HepG2 (cell line): ENCODE data around the gene TUBB3. TPM values are rescaled to one million over a fixed set of nuclear protein-coding genes. Genes with fewer than 3 reads are reported as not detected.

Experiments
- polyA plus RNA-seq, 8 experiments: library from polyadenylated mRNA; depleted of rRNA in 3 of 8; stranded (reverse) in 7 of 8; unstranded in 1 of 8; fragments of >200 nt; fragmentation: Illumina TruSeq in 4 of 8; extraction: Trizol in 4 of 8; gene quantifications; 2 replicates each; pipeline versions ENCODE4 v1.2.1 to v1.2.3, GENCODE V29; 2011 to 2016; ENCODE audit warnings: low read depth in 4 of 8, missing spikeins in 1 of 8, mixed read lengths in 1 of 8; ENCODE audit not compliant: insufficient read depth in 1 of 8
- total RNA-seq, 5 experiments: library from RNA; depleted of rRNA; stranded (reverse); fragments of >200 nt; fragmentation: Illumina TruSeq; extraction: Trizol; gene quantifications; 2 replicates each; pipeline ENCODE4 v1.2.3, GENCODE V29; 2016; ENCODE audit warnings: low read depth in 1 of 5

The TUBB3 gene
- total and polyA plus RNA-seq, 2 of the 13 experiments (the other 11 are each of a cell fraction or from before 2014, with no cell fraction given): 110 to 185 TPM

Other genes with a start within 250 kb of the TUBB3 start
- gene CDK10, start 236.7 kb upstream of the TUBB3 start, total RNA-seq (2016; rRNA removed; fragmentation: Illumina TruSeq; extraction: Trizol): 1.2 and 2.5 TPM in 2 replicates
- gene CDK10, start 236.7 kb upstream of the TUBB3 start, polyA plus RNA-seq (2011; rRNA removed): 3.9 and 4.3 TPM in 2 replicates
- 17.0 and 20.7 TPM in 2 replicates for gene SPATA2L, start 221.6 kb upstream of the TUBB3 start, total RNA-seq (2016; rRNA removed; fragmentation: Illumina TruSeq; extraction: Trizol)
- gene SPATA2L, start 221.6 kb upstream of the TUBB3 start, polyA plus RNA-seq (2011; rRNA removed): 9.1 and 11.8 TPM in 2 replicates
- gene VPS9D1, start 202.4 kb upstream of the TUBB3 start, total RNA-seq (2016; rRNA removed; fragmentation: Illumina TruSeq; extraction: Trizol): 3.8 and 10.1 TPM in 2 replicates
- 13.2 and 18.6 TPM in 2 replicates for gene VPS9D1, start 202.4 kb upstream of the TUBB3 start, polyA plus RNA-seq (2011; rRNA removed)
- 6.8 and 17.7 TPM in 2 replicates for gene ZNF276, start 201.8 kb upstream of the TUBB3 start, total RNA-seq (2016; rRNA removed; fragmentation: Illumina TruSeq; extraction: Trizol)
- gene ZNF276, start 201.8 kb upstream of the TUBB3 start, polyA plus RNA-seq (2011; rRNA removed): 18.0 and 24.3 TPM in 2 replicates
- 45.7 and 106 TPM in 2 replicates for gene FANCA, start 106.7 kb upstream of the TUBB3 start, total RNA-seq (2016; rRNA removed; fragmentation: Illumina TruSeq; extraction: Trizol)
- 77.9 and 88.0 TPM in 2 replicates for gene FANCA, start 106.7 kb upstream of the TUBB3 start, polyA plus RNA-seq (2011; rRNA removed)
- gene SPIRE2, start 94.9 kb upstream of the TUBB3 start, total RNA-seq (2016; rRNA removed; fragmentation: Illumina TruSeq; extraction: Trizol): 7.6 and 13.3 TPM in 2 replicates
- 37.5 and 55.7 TPM in 2 replicates for gene SPIRE2, start 94.9 kb upstream of the TUBB3 start, polyA plus RNA-seq (2011; rRNA removed)
- gene TCF25, start 49.8 kb upstream of the TUBB3 start, total RNA-seq (2016; rRNA removed; fragmentation: Illumina TruSeq; extraction: Trizol): 98.4 and 138 TPM in 2 replicates
- gene TCF25, start 49.8 kb upstream of the TUBB3 start, polyA plus RNA-seq (2011; rRNA removed): 206 and 274 TPM in 2 replicates
- 7.2 and 9.1 TPM in 2 replicates for gene MC1R, start 4.5 kb upstream of the TUBB3 start, total RNA-seq (2016; rRNA removed; fragmentation: Illumina TruSeq; extraction: Trizol)
- 14.8 and 20.0 TPM in 2 replicates for gene MC1R, start 4.5 kb upstream of the TUBB3 start, polyA plus RNA-seq (2011; rRNA removed)
- gene DEF8, start 25.4 kb downstream of the TUBB3 start, total RNA-seq (2016; rRNA removed; fragmentation: Illumina TruSeq; extraction: Trizol): 98.5 and 107 TPM in 2 replicates
- 98.2 and 108 TPM in 2 replicates for gene DEF8, start 25.4 kb downstream of the TUBB3 start, polyA plus RNA-seq (2011; rRNA removed)
- 13.0 and 17.0 TPM in 2 replicates for gene DBNDD1, start 96.1 kb downstream of the TUBB3 start, total RNA-seq (2016; rRNA removed; fragmentation: Illumina TruSeq; extraction: Trizol)
- gene DBNDD1, start 96.1 kb downstream of the TUBB3 start, polyA plus RNA-seq (2011; rRNA removed): 40.4 and 51.0 TPM in 2 replicates
- gene PRDM7, start 154.0 kb downstream of the TUBB3 start, total RNA-seq (2016; rRNA removed; fragmentation: Illumina TruSeq; extraction: Trizol): not detected in 2 replicates
- gene PRDM7, start 154.0 kb downstream of the TUBB3 start, polyA plus RNA-seq (2011; rRNA removed): 0.03 TPM in 1 of 2 replicates, not detected in the other